DMS53 treated with DMSO at 0.1 percent for 48 hours (cell line): ENCODE data around the gene SLC25A43.

ENCODE experiments used
- DNase-seq: peaks from one replicate; lab custom pipeline; 2025; ENCODE audit not compliant: unreplicated experiment; lab: John Stamatoyannopoulos, UW

Gene SLC25A43

DNA sequence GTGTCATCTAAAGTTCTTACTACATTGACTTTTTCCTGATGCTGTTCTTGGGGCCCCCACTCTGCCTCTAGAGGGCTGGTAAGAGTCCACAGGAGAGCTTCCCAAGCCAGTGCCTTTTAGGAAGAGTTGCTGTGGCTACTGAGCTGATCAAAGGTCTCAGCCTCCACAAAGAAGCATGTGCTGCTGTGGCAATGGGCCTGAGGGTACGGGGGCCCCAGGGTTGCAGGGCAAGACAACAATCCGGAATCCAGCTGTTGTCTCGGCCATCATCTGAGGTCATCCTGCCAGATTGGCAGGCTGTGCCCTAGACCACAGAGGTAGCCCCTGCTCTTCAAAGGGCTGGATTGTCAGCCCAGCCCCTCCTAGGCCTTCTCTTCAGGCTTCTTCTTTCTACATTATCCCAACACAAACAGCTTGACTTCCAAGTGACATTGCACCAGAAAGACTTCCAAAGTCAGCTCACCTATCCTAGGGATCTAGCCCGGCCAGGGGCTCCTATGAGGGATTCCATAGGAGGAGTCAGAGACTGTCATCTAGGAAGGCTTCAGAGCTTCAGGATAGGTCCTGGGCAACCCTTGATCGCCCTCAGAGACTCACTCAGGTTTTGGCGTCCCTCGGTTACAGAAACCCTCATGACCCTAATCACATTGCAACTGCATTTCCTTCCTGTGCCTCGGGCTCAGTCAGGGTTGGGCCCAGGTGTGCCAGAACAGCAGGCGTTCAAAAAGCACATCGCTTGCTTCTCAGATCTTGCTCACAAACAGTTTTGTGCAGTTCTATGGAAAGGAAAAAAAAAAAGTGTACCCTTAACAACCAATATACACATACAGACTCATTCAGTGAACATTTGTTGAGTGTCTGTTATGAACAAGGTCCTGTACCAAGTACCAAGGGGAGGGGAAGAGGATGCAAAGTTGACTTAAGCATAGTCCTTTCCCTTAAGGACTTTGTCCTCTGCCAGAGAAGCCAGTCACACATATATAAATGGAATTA is 96.9 kb downstream of the SLC25A43 start:
- no peak for DNase-seq

DNA sequence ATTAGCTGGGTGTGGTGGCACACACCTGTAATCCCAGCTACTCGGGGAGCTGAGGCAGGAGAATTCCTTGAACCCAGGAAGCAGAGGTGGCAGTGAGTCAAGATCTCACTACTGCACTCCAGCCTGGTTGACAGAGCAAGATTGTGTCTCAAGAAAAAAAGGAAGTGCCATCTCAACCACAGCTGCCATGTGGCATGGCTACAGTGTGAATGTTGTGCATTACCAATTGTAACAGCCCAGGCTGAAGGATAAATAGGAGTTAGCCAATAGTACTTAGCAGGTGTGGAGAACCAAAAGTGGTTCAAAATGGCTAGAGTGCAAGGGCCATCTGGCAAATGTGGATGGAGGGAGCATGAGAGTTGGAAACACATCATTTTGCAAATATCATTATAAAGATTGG is 98.0 kb downstream of the SLC25A43 start:
- no peak for DNase-seq

DNA sequence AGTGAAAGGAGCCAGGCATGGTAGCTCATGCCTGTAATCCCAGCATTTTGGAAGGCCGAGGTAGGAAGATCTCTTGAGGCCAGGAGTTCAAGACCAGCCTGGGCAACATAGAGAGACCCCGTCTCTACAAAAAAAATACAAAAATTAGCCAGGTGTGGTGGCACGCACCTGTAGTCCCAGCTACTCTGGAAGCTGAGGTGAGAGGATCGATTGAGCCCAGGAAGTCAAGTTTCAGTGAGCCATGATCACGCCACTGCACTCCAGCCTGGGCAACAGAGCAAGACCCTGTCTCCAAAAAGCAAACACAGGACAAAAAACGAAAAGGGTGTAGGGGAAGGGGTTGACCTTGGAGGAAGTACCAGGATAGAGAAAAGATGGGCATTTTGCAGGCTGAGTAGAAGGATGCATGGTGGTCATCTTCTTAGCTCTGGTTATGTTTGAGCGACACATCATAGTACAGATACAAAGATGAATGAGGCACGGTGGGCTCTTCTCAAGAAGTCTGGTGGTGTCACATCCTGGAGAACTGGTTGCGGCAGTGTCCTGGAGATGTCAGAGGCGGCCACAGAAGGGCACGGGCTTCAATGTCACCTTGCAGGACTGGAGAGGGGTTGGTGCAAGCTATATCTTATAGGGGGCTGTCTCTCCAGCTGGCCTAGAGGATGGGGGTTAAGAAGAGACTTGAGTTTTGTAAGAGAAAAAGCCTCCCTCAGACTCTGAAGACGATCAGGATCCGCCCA is 101.1 kb downstream of the SLC25A43 start:
- DNase-seq = no peak

DNA sequence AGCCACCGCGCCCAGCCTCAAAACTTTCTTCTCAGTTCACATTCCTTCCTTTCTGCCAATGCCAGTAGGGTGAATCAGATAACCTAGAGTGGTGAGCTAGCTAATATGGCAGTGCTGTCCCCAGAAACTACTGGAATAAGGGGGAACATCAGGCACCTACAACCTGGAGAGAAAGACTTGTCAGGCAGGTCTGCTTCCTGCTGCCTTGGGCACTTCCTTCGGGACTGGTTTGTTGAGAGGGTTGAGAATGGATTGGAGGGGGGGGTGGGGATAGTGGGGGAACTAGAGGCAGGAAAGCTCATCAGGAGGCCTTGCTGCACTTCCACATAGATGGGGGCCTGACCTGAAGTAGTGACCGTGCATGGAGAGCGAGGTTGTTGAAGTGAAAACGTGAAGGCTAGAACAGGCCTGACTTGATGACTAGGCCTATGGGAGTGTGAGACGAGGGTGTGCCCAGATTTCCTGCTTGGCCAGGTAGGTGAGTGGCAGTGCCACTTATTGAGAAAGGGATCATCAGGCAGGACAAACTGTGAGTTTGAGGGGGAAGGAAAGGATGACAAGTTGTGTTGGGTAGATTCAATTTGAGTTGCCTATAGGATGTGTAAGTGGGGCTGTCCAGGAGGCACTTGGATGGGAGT is 102.5 kb downstream of the SLC25A43 start:
- DNase-seq = no peak

DNA sequence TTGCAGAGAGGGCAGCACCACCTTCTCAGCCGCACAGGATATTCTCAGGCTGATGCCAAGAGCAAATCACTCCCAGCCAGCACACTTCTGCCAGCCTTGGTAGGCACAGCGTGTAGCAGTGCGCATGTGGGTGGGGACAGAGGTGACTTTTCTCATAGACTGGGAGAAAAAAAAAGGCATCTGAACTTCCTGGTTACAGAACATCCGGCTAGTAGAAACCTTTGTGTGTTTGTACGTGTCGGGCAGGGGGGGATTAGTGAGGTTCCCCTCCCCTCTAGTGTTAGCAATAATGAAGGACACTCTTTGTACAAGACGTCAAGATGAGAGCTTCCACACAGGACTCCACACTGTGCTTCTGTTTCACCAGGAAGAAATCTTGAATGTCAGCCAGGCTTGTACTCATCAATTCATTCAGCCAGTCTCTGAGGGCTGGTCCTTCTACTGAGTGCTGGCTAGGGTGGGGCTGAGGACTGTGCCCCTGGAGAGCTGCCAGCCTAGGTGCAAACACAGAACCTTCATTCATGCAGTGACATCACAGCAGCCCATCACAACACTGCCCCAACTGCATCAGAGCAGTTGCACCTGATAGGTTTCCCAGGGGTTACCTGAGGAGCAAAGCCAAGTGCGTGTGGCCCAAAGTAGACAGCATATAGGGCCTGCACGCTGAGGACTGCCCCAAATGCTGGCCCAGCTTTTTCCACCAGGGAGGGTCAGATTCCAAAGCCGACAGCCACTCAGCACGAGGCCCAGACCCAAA is 103.8 kb downstream of the SLC25A43 start:
- DNase-seq = peak; percentile 73

DNA sequence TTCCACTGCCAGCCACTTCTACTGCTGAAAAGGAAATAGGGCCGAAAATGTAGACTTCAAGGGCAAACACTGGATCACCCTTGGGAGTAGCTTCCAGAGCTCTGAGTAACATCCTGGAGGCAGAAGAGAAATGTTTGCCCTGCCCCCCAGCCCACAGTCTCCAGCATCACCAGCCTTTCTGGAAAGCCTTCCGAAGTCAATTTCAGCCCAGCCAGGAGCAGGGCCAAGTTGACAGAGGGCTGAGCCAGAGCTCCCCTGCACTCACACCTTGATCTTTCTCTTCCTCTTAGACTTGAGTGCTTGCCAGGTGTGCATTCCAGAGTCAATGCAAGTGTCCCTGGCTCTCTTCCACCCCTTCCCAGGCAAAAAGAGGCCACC is 104.3 kb downstream of the SLC25A43 start:
- DNase-seq = peak; percentile 14
